Activated CD8-positive, alpha-beta memory T cell treated with anti-CD3 and anti-CD28 coated beads for 36 hours (primary cell): ENCODE measurements around the gene DHRS3. TPM values are rescaled to one million over a fixed set of nuclear protein-coding genes. Genes with fewer than 3 reads are reported as not detected.
"Not testable (repeated sequence)": the region's sequence is repeated elsewhere in the genome, so short reads cannot be mapped to it uniquely, and the experiment has no call there.

Source experiments
- CTCF ChIA-PET: fragments of 350-600 bp; sonication (Branson Sonifier 250); formaldehyde crosslinking; loops from one replicate; lab custom pipeline; 2021; ENCODE audit warnings: antibody characterized with exemption; lab: Charles Lee
- POLR2A ChIA-PET: fragments of 350-600 bp; sonication (Branson Sonifier 250); formaldehyde crosslinking; loops from one replicate; lab custom pipeline; 2021; ENCODE audit warnings: antibody characterized with exemption; lab: Charles Lee
- total RNA-seq, 2 experiments: library from RNA; stranded (reverse); gene quantifications; one replicate each; pipeline ENCODE4 v1.2.3, GENCODE V29; 2021

DHRS3 gene
- total RNA-seq, 2 experiments from 2014 or later = 134 to 136 TPM

- CTCF ChIA-PET = no interaction called here
- POLR2A ChIA-PET = interaction anchor here (0.6 kb wide), 1 partner anchor 18 kb away, joined by 3 read pairs; no protein-coding TSS in a partner anchor
These were observed 49.8 kb downstream of the DHRS3 start for GRCh38 chr1:12568009-12568767.

- ChIA-PET CTCF (no interaction called here), POLR2A (no interaction called here)
These were observed 50.7 kb downstream of the DHRS3 start for GRCh38 chr1:12567288-12567819.

- ChIA-PET POLR2A (no interaction called here), CTCF (interaction anchor here (0.6 kb wide), 1 partner anchor 10 kb away, joined by 3 read pairs; no protein-coding TSS in a partner anchor)
These were observed 51.3 kb downstream of the DHRS3 start for GRCh38 chr1:12566484-12567287.

- CTCF ChIA-PET = interaction anchor here (0.6 kb wide), 1 partner anchor 11 kb away, joined by 3 read pairs; no protein-coding TSS in a partner anchor
- POLR2A ChIA-PET = no interaction called here
These were observed 52.1 kb downstream of the DHRS3 start for GRCh38 chr1:12565966-12566352.

GRCh38 chr1:12565094-12565965, 52.7 kb downstream of the DHRS3 start:
- CTCF ChIA-PET = no interaction called here
- POLR2A ChIA-PET = no interaction called here

GRCh38 chr1:12564251-12564650, 53.8 kb downstream of the DHRS3 start:
- CTCF ChIA-PET, POLR2A ChIA-PET: not testable (repeated sequence)

- POLR2A ChIA-PET = no interaction called here
- CTCF ChIA-PET = interaction anchor here (1.1 kb wide), 1 partner anchor 56 kb away, joined by 3 read pairs; no protein-coding TSS in a partner anchor
These were observed 54.9 kb downstream of the DHRS3 start for GRCh38 chr1:12562955-12563576.

GRCh38 chr1:12561121-12561520, 56.9 kb downstream of the DHRS3 start:
- POLR2A ChIA-PET = no interaction called here
- CTCF ChIA-PET = interaction anchor here (0.6 to 0.9 kb wide), 2 partner anchors 98 to 134 kb away, joined by 4 to 6 read pairs; no protein-coding TSS in a partner anchor

GRCh38 chr1:12556957-12557935, 60.8 kb downstream of the DHRS3 start:
- ChIA-PET POLR2A (no interaction called here), CTCF (no interaction called here)

- CTCF ChIA-PET = no interaction called here
- POLR2A ChIA-PET = no interaction called here
These were observed 61.6 kb downstream of the DHRS3 start for GRCh38 chr1:12556368-12556930.

GRCh38 chr1:12555411-12556367, 62.3 kb downstream of the DHRS3 start:
- ChIA-PET POLR2A (no interaction called here), CTCF (no interaction called here)

- ChIA-PET CTCF (no interaction called here), POLR2A (no interaction called here)
These were observed 63.3 kb downstream of the DHRS3 start for GRCh38 chr1:12554521-12555305.

- CTCF ChIA-PET = no interaction called here
- POLR2A ChIA-PET = no interaction called here
These were observed 64.0 kb downstream of the DHRS3 start for GRCh38 chr1:12553963-12554362.

- CTCF ChIA-PET = no interaction called here
- POLR2A ChIA-PET = no interaction called here
These were observed 64.8 kb downstream of the DHRS3 start for GRCh38 chr1:12552951-12553921.
